ENCODE measurements around the gene PSAT1. TPM values are rescaled to one million over a fixed set of nuclear protein-coding genes. Genes with fewer than 3 reads are reported as not detected.

PSAT1 gene
- total and polyA plus RNA-seq, 2 of the 13 experiments (the other 11 are each of a cell fraction or from before 2014, with no cell fraction given), result 135 to 229 TPM

DNA sequence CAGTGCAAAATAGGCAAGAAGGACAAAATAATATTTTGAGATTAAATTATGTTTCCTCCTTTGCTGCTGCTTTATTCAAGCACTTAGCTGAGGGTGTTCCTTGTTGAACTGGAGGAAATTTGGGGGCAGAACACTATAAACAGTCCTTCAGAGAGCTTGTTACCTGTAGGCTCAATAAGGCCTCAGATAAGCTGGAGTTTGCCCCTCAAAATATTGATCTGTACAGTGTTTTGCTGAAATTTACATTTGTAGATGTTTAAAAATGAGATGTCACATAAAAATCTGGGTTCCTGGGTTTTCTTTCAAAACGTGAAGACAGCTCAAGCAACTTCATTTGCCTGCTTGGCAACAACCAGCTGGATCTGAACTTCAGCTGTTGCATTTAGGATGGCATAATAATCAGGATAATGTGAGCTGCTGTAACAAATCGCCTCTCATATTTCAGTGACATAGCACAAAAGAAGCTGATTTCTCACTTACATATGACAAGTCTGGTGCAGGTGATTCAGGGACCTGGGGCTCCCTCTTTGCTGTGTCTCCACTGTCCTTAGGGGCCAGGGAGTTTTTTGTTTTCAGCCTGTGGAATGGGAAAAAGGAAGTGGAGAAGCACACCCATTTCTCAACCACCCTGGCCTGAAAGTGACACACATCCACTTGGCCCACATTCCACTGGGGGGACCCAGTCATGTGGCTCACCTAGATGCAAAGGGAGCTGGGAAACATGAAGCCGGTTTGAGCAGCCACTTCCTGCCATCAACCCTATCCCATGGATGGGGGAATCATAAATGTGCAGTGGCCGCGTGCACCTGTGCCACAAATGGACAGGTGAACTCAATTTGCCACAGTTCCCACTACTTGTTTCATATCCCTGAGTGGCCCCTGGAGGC, 2.4 kb upstream of the PSAT1 start (continued):
- TF ChIP-seq, protein P1, sequence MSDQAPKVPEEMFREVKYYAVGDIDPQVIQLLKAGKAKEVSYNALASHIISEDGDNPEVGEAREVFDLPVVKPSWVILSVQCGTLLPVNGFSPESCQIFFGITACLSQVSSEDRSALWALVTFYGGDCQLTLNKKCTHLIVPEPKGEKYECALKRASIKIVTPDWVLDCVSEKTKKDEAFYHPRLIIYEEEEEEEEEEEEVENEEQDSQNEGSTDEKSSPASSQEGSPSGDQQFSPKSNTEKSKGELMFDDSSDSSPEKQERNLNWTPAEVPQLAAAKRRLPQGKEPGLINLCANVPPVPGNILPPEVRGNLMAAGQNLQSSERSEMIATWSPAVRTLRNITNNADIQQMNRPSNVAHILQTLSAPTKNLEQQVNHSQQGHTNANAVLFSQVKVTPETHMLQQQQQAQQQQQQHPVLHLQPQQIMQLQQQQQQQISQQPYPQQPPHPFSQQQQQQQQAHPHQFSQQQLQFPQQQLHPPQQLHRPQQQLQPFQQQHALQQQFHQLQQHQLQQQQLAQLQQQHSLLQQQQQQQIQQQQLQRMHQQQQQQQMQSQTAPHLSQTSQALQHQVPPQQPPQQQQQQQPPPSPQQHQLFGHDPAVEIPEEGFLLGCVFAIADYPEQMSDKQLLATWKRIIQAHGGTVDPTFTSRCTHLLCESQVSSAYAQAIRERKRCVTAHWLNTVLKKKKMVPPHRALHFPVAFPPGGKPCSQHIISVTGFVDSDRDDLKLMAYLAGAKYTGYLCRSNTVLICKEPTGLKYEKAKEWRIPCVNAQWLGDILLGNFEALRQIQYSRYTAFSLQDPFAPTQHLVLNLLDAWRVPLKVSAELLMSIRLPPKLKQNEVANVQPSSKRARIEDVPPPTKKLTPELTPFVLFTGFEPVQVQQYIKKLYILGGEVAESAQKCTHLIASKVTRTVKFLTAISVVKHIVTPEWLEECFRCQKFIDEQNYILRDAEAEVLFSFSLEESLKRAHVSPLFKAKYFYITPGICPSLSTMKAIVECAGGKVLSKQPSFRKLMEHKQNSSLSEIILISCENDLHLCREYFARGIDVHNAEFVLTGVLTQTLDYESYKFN (CRISPR knock-in tag; conservative IDR thresholded peaks at IDR 0.05), result peak; percentile 64
- TF ChIP-seq ZNF557 (CRISPR knock-in tag; IDR thresholded peaks at IDR 0.05), result 0 out of 2 replicates have a peak, but pooled peaks have one; percentile 22
- no peak for TF ChIP-seq ATRX (CRISPR knock-in tag; IDR thresholded peaks at IDR 0.05; ENCODE audit: borderline replicate concordance)
- no peak for TF ChIP-seq ZNF614 (CRISPR knock-in tag; IDR thresholded peaks at IDR 0.05; ENCODE audit: borderline replicate concordance)
- TF ChIP-seq, protein P2, sequence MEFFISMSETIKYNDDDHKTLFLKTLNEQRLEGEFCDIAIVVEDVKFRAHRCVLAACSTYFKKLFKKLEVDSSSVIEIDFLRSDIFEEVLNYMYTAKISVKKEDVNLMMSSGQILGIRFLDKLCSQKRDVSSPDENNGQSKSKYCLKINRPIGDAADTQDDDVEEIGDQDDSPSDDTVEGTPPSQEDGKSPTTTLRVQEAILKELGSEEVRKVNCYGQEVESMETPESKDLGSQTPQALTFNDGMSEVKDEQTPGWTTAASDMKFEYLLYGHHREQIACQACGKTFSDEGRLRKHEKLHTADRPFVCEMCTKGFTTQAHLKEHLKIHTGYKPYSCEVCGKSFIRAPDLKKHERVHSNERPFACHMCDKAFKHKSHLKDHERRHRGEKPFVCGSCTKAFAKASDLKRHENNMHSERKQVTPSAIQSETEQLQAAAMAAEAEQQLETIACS (CRISPR knock-in tag; IDR thresholded peaks at IDR 0.05), result no peak
- TF ChIP-seq, protein P3, sequence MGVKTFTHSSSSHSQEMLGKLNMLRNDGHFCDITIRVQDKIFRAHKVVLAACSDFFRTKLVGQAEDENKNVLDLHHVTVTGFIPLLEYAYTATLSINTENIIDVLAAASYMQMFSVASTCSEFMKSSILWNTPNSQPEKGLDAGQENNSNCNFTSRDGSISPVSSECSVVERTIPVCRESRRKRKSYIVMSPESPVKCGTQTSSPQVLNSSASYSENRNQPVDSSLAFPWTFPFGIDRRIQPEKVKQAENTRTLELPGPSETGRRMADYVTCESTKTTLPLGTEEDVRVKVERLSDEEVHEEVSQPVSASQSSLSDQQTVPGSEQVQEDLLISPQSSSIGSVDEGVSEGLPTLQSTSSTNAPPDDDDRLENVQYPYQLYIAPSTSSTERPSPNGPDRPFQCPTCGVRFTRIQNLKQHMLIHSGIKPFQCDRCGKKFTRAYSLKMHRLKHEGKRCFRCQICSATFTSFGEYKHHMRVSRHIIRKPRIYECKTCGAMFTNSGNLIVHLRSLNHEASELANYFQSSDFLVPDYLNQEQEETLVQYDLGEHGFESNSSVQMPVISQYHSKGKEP (CRISPR knock-in tag; IDR thresholded peaks at IDR 0.05), result no peak
- TF ChIP-seq FOXC1 (CRISPR knock-in tag; IDR thresholded peaks at IDR 0.05; ENCODE audit: borderline replicate concordance), result no peak
- no peak for TF ChIP-seq MAZ (IDR thresholded peaks at IDR 0.05; ENCODE audit: borderline replicate concordance, low read depth, low read length)
- TF ChIP-seq MAZ (CRISPR knock-in tag; IDR thresholded peaks at IDR 0.05; ENCODE audit: low read depth), result peak; percentile 50; the same call in 1 of the 2 replicates
- TF ChIP-seq ZNF616 (CRISPR knock-in tag; IDR thresholded peaks at IDR 0.05; ENCODE audit: low read depth), result no peak
- TF ChIP-seq RBM39 (IDR thresholded peaks at IDR 0.05; ENCODE audit: low read depth, low read length, poor library complexity, severe bottlenecking), result no peak
- TF ChIP-seq MBNL3 (CRISPR knock-in tag; conservative IDR thresholded peaks at IDR 0.05), result no peak
- TF ChIP-seq RARG (CRISPR knock-in tag; IDR thresholded peaks at IDR 0.05; ENCODE audit: low read depth), result no peak
- no peak for TF ChIP-seq PAF1 (CRISPR knock-in tag; IDR thresholded peaks at IDR 0.05)
- TF ChIP-seq ZNF326 (CRISPR knock-in tag; IDR thresholded peaks at IDR 0.05; ENCODE audit: borderline replicate concordance), result no peak
- TF ChIP-seq KAT8 (CRISPR knock-in tag; IDR thresholded peaks at IDR 0.05), result peak; percentile 17; the same call in 1 of the 2 replicates
- TF ChIP-seq ATM (IDR thresholded peaks at IDR 0.05; ENCODE audit: borderline replicate concordance), result no peak
- TF ChIP-seq ZNF484 (CRISPR knock-in tag; IDR thresholded peaks at IDR 0.05; ENCODE audit: borderline replicate concordance, low read depth), result no peak
- no peak for TF ChIP-seq NR2F2 (IDR thresholded peaks at IDR 0.05; ENCODE audit: borderline replicate concordance, low read depth)
- TF ChIP-seq, protein P4, sequence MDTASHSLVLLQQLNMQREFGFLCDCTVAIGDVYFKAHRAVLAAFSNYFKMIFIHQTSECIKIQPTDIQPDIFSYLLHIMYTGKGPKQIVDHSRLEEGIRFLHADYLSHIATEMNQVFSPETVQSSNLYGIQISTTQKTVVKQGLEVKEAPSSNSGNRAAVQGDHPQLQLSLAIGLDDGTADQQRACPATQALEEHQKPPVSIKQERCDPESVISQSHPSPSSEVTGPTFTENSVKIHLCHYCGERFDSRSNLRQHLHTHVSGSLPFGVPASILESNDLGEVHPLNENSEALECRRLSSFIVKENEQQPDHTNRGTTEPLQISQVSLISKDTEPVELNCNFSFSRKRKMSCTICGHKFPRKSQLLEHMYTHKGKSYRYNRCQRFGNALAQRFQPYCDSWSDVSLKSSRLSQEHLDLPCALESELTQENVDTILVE (CRISPR knock-in tag; IDR thresholded peaks at IDR 0.05), result no peak
- no peak for TF ChIP-seq HNF4A (CRISPR knock-in tag; IDR thresholded peaks at IDR 0.05)
- TF ChIP-seq TAF1 (CRISPR knock-in tag; IDR thresholded peaks at IDR 0.05), result peak; percentile 28; the same call in 1 of the 2 replicates

Measured in HepG2 (cell line).